Fibroblast of lung (primary cell): ENCODE measurements around the gene RGS3. TPM values are rescaled to one million over a fixed set of nuclear protein-coding genes. Genes with fewer than 3 reads are reported as not detected.

Source experiments
- DNase-seq, 2 donors: peaks; one replicate each; pipeline versions ENCODE4 v3.0.0 to v3.0.0-alpha.2; 2010; ENCODE audit warnings: low read depth in 2 of 2
- H2AFZ ChIP-seq: 2 replicates; pipeline ENCODE4 v1.5.1; 2012; ENCODE audit warnings: low read length, control low read depth, inconsistent platforms
- H3K27ac ChIP-seq: 2 replicates; pipeline ENCODE4 v1.5.1; 2011; ENCODE audit warnings: low read length, control low read depth; ENCODE audit not compliant: insufficient read depth
- H3K27me3 ChIP-seq: 2 replicates; pipeline ENCODE4 v1.5.1; 2011; ENCODE audit warnings: mild to moderate bottlenecking, low read length; ENCODE audit not compliant: control insufficient read depth, insufficient read depth
- H3K36me3 ChIP-seq: 2 replicates; pipeline ENCODE4 v1.5.1; 2011; ENCODE audit warnings: low read length; ENCODE audit not compliant: control insufficient read depth, insufficient read depth
- H3K4me1 ChIP-seq: 2 replicates; pipeline ENCODE4 v1.5.1; 2011; ENCODE audit warnings: low read length; ENCODE audit not compliant: control insufficient read depth, insufficient read depth; ENCODE audit errors: extremely low read depth
- H3K4me2 ChIP-seq: 2 replicates; pipeline ENCODE4 v1.5.1; 2011; ENCODE audit warnings: low read length, control low read depth; ENCODE audit not compliant: insufficient read depth; ENCODE audit errors: extremely low read depth
- H3K4me3 ChIP-seq, 4 experiments: fragments of 200-600 bp in 1 of 4; sonication (generic) in 1 of 4; replicated peaks in 1 of 4; 2 replicates each; pipeline ENCODE4 v1.5.1; 2011 to 2016; ENCODE audit warnings: low read length in 4 of 4, low read depth in 3 of 4, mild to moderate bottlenecking in 3 of 4, control low read depth in 2 of 4, inconsistent platforms in 1 of 4, mixed read lengths in 1 of 4; ENCODE audit not compliant: insufficient read depth in 1 of 4; ENCODE audit errors: control extremely low read depth in 1 of 4
- H3K79me2 ChIP-seq: 2 replicates; pipeline ENCODE4 v1.5.1; 2012; ENCODE audit warnings: mild to moderate bottlenecking, low read length, inconsistent platforms; ENCODE audit not compliant: control insufficient read depth, insufficient read depth
- H3K9ac ChIP-seq: 2 replicates; pipeline ENCODE4 v1.5.1; 2011; ENCODE audit warnings: mild to moderate bottlenecking, low read length, control low read depth; ENCODE audit not compliant: insufficient read depth
- H3K9me3 ChIP-seq: 2 replicates; pipeline ENCODE4 v1.5.1; 2012; ENCODE audit warnings: low read depth, low read length; ENCODE audit not compliant: control insufficient read depth, insufficient read depth
- H4K20me1 ChIP-seq: 2 replicates; pipeline ENCODE4 v1.5.1; 2011; ENCODE audit warnings: low read length; ENCODE audit not compliant: control insufficient read depth, insufficient read depth; ENCODE audit errors: extremely low read depth
- CTCF ChIP-seq, 2 donors: IDR thresholded peaks in 1 of 2; conservative IDR thresholded peaks in 1 of 2; 1 replicate in 1 of 2; 2 replicates in 1 of 2; pipeline ENCODE4 v1.5.1; 2011 to 2012; ENCODE audit warnings: low read length in 2 of 2, control low read depth in 1 of 2, inconsistent platforms in 1 of 2, low read depth in 1 of 2, mild to moderate bottlenecking in 1 of 2
- EZH2 ChIP-seq: IDR thresholded peaks from 2 replicates; pipeline ENCODE4 v1.5.1; 2012; ENCODE audit warnings: low read length, control low read depth, mild to moderate bottlenecking; ENCODE audit errors: missing control alignments
- polyA plus RNA-seq, 2 donors: library from polyadenylated mRNA; depleted of rRNA in 1 of 2; stranded (reverse) in 1 of 2; unstranded in 1 of 2; fragments of >200 nt; gene quantifications; 2 replicates each; pipeline ENCODE4 v1.2.1, GENCODE V29; 2011 to 2012; ENCODE audit warnings: missing spikeins in 1 of 2
- total RNA-seq: library from RNA; depleted of rRNA; stranded (reverse); fragments of >200 nt; gene quantifications from 2 replicates; pipeline ENCODE4 v1.2.1, GENCODE V29; 2014

RGS3 gene
- total and polyA plus RNA-seq, 2 donors (not counting 1 experiment from before 2014, with no cell fraction given), result 48.1 to 74.3 TPM

GRCh38 chr9:113621980-113622379 is 158.5 kb downstream of the RGS3 start:
- peaks cover 35% of the 10 kb centered on the region for H3K4me1 ChIP-seq
- peak overlapping the region; percentile 98 for H3K27ac ChIP-seq
- no peaks in the 10 kb centered on the region for H3K9me3 ChIP-seq
- no peak overlapping the region for H3K4me2 ChIP-seq
- H3K27me3 ChIP-seq, result no peaks in the 10 kb centered on the region
- no peak for TF ChIP-seq CTCF (conservative IDR thresholded peaks at IDR 0.05 in 1 of 2, IDR thresholded peaks at IDR 0.05 in 1 of 2; ENCODE audit: low read depth in 1 of 2, low read length in 2 of 2)
- no peak for TF ChIP-seq EZH2
- H3K79me2 ChIP-seq, result no peaks in the 10 kb centered on the region
- no peak for DNase-seq
- H4K20me1 ChIP-seq, result no peaks in the 10 kb centered on the region
- H2AFZ ChIP-seq, result no peak overlapping the region
- no peak overlapping the region for H3K9ac ChIP-seq
- no peak overlapping the region for H3K4me3 ChIP-seq
- no peaks in the 10 kb centered on the region for H3K36me3 ChIP-seq

- H4K20me1 ChIP-seq, result no peaks in the 10 kb centered on the region
- peak overlapping the region; percentile 39 for H3K4me2 ChIP-seq
- TF ChIP-seq CTCF (conservative IDR thresholded peaks at IDR 0.05 in 1 of 2, IDR thresholded peaks at IDR 0.05 in 1 of 2; ENCODE audit: low read depth in 1 of 2, low read length in 2 of 2), result no peak
- no peak for TF ChIP-seq EZH2
- peak; percentile 71 to 96 for DNase-seq
- no peaks in the 10 kb centered on the region for H3K27me3 ChIP-seq
- no peak overlapping the region for H2AFZ ChIP-seq
- H3K27ac ChIP-seq, result peak overlapping the region; percentile 98
- peaks cover 35% of the 10 kb centered on the region for H3K4me1 ChIP-seq
- no peak overlapping the region for H3K9ac ChIP-seq
- no peaks in the 10 kb centered on the region for H3K79me2 ChIP-seq
- H3K9me3 ChIP-seq, result no peaks in the 10 kb centered on the region
- no peaks in the 10 kb centered on the region for H3K36me3 ChIP-seq
- H3K4me3 ChIP-seq, result no peak overlapping the region
Observed at GRCh38 chr9:113622600-113623400, 159.3 kb downstream of the RGS3 start.

- H3K27ac ChIP-seq, result no peak overlapping the region
- peaks cover 35% of the 10 kb centered on the region for H3K4me1 ChIP-seq
- no peak for DNase-seq
- H3K9ac ChIP-seq, result no peak overlapping the region
- H3K4me3 ChIP-seq, result no peak overlapping the region
- H3K9me3 ChIP-seq, result no peaks in the 10 kb centered on the region
- no peaks in the 10 kb centered on the region for H3K36me3 ChIP-seq
- H3K79me2 ChIP-seq, result no peaks in the 10 kb centered on the region
- no peak for TF ChIP-seq CTCF (conservative IDR thresholded peaks at IDR 0.05 in 1 of 2, IDR thresholded peaks at IDR 0.05 in 1 of 2; ENCODE audit: low read depth in 1 of 2, low read length in 2 of 2)
- TF ChIP-seq EZH2, result no peak
- H3K4me2 ChIP-seq, result no peak overlapping the region
- no peaks in the 10 kb centered on the region for H3K27me3 ChIP-seq
- no peaks in the 10 kb centered on the region for H4K20me1 ChIP-seq
- no peak overlapping the region for H2AFZ ChIP-seq
Observed at GRCh38 chr9:113623851-113624485, 160.4 kb downstream of the RGS3 start.
